Measurements from ENCODE around the gene ELP4.

GRCh38 chr11:31794548-31794947, 285.0 kb downstream of the ELP4 start:
- TF ChIP-seq GATA2 (IDR thresholded peaks at IDR 0.05; ENCODE audit: low read depth, low read length), result no peak
- TF ChIP-seq GATA3 (IDR thresholded peaks at IDR 0.05; ENCODE audit: low read depth, low read length), result no peak

All from SH-SY5Y (cell line).